AG09319 (cell line): Measurements from ENCODE around the gene SSH2.

ENCODE experiments used
- DNase-seq: peaks from one replicate; pipeline ENCODE4 v3.0.0-alpha.2; 2010; ENCODE audit warnings: low read depth; ENCODE audit errors: extremely low read depth
- TF ChIP-seq, protein P1 (sequence below): IDR thresholded peaks from 2 replicates; pipeline ENCODE4 v1.5.1; 2011; ENCODE audit warnings: low read depth, mild to moderate bottlenecking, inconsistent platforms, low read length, moderate library complexity

Gene SSH2

DNA sequence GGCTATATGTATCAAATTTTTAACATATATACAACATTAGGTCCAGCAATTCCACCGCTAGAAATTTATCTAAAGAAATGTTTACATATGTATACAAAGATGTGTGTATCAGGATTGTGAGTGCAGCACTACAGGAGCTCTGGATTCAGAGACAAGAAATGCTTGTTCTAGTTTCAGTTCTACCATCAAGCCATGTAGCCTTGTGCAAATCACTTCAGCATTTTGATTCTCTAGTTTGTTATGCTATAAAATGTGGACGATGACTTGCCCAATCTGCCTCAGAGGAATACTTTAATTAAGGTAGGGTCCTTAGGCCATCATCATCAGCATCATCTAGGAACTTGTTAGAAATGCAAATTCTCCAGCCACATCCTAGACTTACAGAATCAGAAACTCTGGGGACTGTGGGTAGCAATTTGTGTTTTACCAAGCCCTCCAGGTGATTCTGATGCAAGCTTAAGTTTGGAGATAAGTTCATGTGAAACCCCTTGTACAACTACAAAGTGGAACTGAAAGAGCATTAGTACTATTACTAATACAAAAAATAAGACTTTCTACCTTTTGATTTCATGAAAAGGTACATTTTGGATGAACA, 176.1 kb downstream of the SSH2 start:
- TF ChIP-seq, protein P1, sequence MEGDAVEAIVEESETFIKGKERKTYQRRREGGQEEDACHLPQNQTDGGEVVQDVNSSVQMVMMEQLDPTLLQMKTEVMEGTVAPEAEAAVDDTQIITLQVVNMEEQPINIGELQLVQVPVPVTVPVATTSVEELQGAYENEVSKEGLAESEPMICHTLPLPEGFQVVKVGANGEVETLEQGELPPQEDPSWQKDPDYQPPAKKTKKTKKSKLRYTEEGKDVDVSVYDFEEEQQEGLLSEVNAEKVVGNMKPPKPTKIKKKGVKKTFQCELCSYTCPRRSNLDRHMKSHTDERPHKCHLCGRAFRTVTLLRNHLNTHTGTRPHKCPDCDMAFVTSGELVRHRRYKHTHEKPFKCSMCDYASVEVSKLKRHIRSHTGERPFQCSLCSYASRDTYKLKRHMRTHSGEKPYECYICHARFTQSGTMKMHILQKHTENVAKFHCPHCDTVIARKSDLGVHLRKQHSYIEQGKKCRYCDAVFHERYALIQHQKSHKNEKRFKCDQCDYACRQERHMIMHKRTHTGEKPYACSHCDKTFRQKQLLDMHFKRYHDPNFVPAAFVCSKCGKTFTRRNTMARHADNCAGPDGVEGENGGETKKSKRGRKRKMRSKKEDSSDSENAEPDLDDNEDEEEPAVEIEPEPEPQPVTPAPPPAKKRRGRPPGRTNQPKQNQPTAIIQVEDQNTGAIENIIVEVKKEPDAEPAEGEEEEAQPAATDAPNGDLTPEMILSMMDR: no peak
- no peak for DNase-seq

DNA sequence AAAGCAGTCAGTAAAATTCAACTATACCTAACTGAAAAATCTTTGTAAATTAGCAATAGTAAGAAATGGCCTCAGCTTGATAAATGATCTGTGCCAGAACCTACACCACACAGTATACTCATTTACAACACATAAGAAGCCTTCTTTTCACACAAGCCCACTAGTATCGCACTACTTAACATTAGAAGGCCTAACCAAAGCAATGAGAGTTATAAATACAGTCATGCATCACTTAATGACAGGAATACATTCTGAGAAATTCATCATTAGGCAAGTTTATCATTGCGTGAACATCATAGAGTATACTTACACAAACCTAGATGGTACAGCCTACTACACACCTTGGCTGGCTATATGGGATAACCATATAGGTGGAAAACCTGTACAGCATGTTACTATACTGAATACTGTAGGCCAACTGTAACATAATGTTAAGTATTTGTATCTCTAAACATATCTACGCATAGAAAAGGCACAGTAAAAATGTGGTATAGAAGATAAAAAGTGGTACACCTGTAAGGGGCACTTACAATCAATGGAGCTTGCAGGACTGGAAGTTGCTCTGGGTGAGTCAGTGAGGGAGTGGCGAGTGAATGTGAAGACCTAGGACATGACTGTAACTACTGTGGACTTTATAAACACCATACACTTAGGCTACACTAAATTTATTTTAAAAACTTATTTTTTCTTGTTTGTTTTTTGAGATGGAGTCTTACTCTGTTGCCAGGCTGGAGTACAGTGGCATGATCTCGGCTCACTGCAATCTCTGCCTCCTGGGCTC, 180.8 kb downstream of the SSH2 start:
- TF ChIP-seq, protein P1: no peak
- DNase-seq: no peak

DNA sequence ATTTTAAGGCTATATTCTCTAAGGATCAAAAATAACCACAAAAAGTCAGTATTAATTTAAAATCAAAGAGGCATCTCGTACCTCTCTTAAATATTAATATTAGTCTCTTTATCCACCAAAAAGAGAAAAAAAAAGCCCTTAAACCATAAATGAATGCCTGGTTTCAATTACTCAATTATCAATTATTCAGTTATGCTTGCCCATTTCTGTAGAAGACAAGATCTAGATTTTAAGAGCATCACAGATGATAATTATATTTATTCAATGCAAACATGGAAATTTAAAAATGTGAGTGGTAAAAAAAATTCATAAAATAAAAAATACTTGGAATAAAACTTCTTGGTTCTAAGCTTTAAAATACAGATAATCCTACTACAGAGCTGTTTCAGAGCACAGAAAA, 181.6 kb downstream of the SSH2 start:
- DNase-seq: no peak
- TF ChIP-seq, protein P1: no peak

DNA sequence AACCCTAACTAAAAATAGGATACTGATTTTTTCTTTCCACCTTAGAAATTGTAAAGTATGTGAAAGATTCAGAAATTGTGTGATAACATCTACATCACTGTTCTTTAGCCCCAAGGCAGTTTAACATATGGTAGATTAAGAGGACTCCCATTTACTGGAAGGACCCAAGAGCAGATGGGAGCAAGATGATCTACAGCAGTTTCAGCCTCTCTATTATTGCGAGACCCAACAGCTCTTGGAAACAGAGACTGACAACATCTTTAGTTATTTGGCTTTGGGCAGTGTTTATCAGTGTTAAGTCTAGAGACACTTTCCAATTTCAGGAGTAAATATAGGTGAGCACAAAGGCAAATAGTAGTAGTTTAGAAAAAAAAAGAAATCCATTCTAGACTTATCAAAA, 182.4 kb downstream of the SSH2 start:
- TF ChIP-seq, protein P1: no peak
- DNase-seq: no peak

DNA sequence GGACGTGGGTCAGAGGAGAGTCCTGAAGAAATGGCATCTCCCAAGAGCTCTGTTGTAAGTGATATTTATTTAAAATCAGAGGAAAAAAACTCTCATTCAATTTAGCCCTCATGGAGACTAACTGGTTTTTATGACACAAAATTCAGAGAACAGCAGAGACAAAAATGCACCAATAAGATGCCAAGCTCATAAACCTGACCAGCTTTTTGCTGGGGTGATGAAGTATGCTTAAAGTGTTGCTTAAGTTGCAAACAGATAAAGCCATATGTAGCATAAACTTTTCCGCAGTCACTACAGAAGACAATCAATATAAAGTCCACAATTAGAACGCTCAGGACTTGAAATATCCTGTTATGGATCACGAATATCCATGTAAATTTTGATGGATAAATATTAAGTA, 183.4 kb downstream of the SSH2 start:
- DNase-seq: no peak
- TF ChIP-seq, protein P1: no peak

DNA sequence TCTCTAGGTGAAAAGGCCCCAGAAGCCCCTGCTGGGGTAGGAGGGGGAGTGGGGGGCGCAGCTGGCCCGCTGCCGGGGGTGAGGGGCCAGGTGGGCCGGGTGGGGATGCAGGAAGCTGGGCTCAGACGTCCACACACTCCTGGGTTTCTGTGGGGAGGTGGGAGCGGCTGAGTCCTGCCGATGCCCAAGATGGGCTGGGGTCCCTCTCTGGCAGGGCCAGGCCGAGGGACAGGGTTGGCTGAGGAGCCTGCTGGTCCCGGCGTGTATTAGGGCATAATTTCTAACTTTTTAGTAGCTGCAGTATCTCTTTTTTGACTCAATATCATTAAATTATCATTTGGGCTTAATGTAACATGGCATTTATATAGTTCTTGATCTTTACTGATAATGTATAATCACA, 185.9 kb downstream of the SSH2 start:
- no peak for DNase-seq
- TF ChIP-seq, protein P1: no peak

DNA sequence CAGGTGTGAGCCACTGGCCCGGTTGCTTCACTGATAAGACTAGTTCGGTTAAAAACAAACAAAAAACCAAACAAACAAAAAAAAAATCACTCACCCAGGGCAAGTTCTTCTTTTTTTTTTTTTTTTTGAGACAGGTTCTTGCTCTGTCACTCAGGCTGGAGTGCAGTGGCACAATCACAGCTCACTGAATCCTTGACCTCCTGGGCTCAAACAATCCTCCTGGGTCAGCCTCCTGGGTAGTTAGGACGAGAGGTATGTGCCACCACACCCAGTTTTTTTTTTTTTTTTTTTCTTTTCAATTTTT, 187.9 kb downstream of the SSH2 start:
- DNase-seq: no peak
- TF ChIP-seq, protein P1: no peak
